Measurements from ENCODE around the gene SLC4A1AP.

GRCh38 chr2:27738349-27739057 is 74.8 kb downstream of the SLC4A1AP start:
- TF ChIP-seq EZH2phosphoT487 (IDR thresholded peaks at IDR 0.05; ENCODE audit: borderline replicate concordance, low read length): no peak
- no peak for TF ChIP-seq CTCF (conservative IDR thresholded peaks at IDR 0.05; ENCODE audit: low read depth, low read length)
